Measurements from ENCODE around the gene CNNM4.

DNA sequence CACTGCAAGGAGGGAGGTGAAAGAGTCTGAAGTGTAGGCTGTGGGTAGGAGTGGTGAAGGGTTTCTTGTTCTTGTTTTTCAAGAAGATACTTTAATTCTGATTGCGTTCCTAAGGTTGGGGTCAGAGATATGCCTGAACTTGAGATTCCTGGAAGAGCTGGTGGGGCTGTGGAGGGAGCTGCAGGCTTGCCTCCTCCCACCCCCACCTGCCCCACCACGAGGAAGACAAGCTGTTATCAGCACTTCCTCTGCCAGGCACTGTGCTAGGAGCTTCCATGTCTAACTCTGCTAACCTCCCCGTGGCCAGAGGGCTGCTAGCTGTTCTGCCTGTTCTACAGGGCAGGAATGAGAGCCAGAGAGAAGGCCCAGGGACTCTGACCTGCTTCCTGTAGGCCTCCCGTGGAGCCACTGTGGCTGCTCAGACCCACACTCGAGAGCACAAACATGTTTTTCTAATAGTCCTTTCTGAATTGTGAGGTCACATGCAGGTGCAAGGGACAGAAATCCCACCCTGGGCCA is 69.4 kb downstream of the CNNM4 start:
- TF ChIP-seq, protein P1, sequence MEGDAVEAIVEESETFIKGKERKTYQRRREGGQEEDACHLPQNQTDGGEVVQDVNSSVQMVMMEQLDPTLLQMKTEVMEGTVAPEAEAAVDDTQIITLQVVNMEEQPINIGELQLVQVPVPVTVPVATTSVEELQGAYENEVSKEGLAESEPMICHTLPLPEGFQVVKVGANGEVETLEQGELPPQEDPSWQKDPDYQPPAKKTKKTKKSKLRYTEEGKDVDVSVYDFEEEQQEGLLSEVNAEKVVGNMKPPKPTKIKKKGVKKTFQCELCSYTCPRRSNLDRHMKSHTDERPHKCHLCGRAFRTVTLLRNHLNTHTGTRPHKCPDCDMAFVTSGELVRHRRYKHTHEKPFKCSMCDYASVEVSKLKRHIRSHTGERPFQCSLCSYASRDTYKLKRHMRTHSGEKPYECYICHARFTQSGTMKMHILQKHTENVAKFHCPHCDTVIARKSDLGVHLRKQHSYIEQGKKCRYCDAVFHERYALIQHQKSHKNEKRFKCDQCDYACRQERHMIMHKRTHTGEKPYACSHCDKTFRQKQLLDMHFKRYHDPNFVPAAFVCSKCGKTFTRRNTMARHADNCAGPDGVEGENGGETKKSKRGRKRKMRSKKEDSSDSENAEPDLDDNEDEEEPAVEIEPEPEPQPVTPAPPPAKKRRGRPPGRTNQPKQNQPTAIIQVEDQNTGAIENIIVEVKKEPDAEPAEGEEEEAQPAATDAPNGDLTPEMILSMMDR (IDR thresholded peaks at IDR 0.05): no peak
- TF ChIP-seq POLR2A (IDR thresholded peaks at IDR 0.05) (no peak), EP300 (IDR thresholded peaks at IDR 0.05; ENCODE audit: low read depth) (no peak), POLR2AphosphoS5 (IDR thresholded peaks at IDR 0.05) (no peak)
